Activated T-helper 2 cell treated with anti-CD3 and anti-CD28 coated beads, Interferon-gamma antibody, Interleukin-2, Interleukin-4, amounts not matched to agents 10 μg/mL and 5 μg/mL and 100 μg/mL, durations not matched to agents 14 hours and 24 hours and 36 hours (primary cell): ENCODE measurements around the gene GCM1. TPM values are rescaled to one million over a fixed set of nuclear protein-coding genes. Genes with fewer than 3 reads are reported as not detected.

Experiments
- DNase-seq: peaks from one replicate; pipeline ENCODE4 v3.0.0; 2021; ENCODE audit warnings: low spot score
- H3K27ac Mint-ChIP-seq: one replicate; pipeline ENCODE4 v1.8.0; 2021; ENCODE audit warnings: mixed read lengths
- H3K27me3 Mint-ChIP-seq: one replicate; pipeline ENCODE4 v1.8.0; 2021; ENCODE audit warnings: low read depth, mixed read lengths
- H3K36me3 Mint-ChIP-seq: one replicate; pipeline ENCODE4 v1.8.0; 2021; ENCODE audit warnings: low read depth, mixed read lengths
- H3K4me1 Mint-ChIP-seq: one replicate; pipeline ENCODE4 v1.8.0; 2021; ENCODE audit warnings: low read depth, mixed read lengths
- H3K4me3 Mint-ChIP-seq: one replicate; pipeline ENCODE4 v1.8.0; 2021; ENCODE audit warnings: low read depth, mild to moderate bottlenecking, moderate library complexity, mixed read lengths
- H3K9me3 Mint-ChIP-seq: one replicate; pipeline ENCODE4 v1.8.0; 2021; ENCODE audit warnings: mixed read lengths
- intact Hi-C: fragments of 100-400 bp; cut with micrococcal nuclease; formaldehyde crosslinking; loops from one replicate; pipeline ENCODE4 v1.15.1; 2023
- total RNA-seq: library from RNA; stranded (reverse); gene quantifications from 2 replicates; pipeline ENCODE4 v1.2.3, GENCODE V29; 2022

The GCM1 gene
- total RNA-seq, 1 donor from 2014 or later, result not detected

- H3K27me3 Mint-ChIP-seq, result peaks cover 14% of the 10 kb centered on the region
- no peaks in the 10 kb centered on the region for H3K9me3 Mint-ChIP-seq
- H3K36me3 Mint-ChIP-seq, result no peaks in the 10 kb centered on the region
- H3K4me3 Mint-ChIP-seq, result no peak overlapping the region
- intact Hi-C loops, result no loop called here
- no peak overlapping the region for H3K27ac Mint-ChIP-seq
- no peak for DNase-seq
- H3K4me1 Mint-ChIP-seq, result no peaks in the 10 kb centered on the region
These were observed 5.8 kb downstream of the GCM1 start for GRCh38 chr6:53142810-53143209.

- H3K4me1 Mint-ChIP-seq, result no peaks in the 10 kb centered on the region
- no peak overlapping the region for H3K27ac Mint-ChIP-seq
- no peak for DNase-seq
- H3K9me3 Mint-ChIP-seq, result no peaks in the 10 kb centered on the region
- intact Hi-C loops, result no loop called here
- peaks cover 12% of the 10 kb centered on the region for H3K27me3 Mint-ChIP-seq
- H3K36me3 Mint-ChIP-seq, result no peaks in the 10 kb centered on the region
- no peak overlapping the region for H3K4me3 Mint-ChIP-seq
These were observed 8.7 kb downstream of the GCM1 start for GRCh38 chr6:53139841-53140413.

- intact Hi-C loops, result no loop called here
- Mint-ChIP-seq H3K4me3 (no peak overlapping the region), H3K27ac (no peak overlapping the region), H3K4me1 (peaks cover 2% of the 10 kb centered on the region), H3K36me3 (no peaks in the 10 kb centered on the region), H3K27me3 (peaks cover 9% of the 10 kb centered on the region), H3K9me3 (no peaks in the 10 kb centered on the region)
- DNase-seq, result no peak
These were observed 12.5 kb downstream of the GCM1 start for GRCh38 chr6:53136000-53136609.

DNA sequence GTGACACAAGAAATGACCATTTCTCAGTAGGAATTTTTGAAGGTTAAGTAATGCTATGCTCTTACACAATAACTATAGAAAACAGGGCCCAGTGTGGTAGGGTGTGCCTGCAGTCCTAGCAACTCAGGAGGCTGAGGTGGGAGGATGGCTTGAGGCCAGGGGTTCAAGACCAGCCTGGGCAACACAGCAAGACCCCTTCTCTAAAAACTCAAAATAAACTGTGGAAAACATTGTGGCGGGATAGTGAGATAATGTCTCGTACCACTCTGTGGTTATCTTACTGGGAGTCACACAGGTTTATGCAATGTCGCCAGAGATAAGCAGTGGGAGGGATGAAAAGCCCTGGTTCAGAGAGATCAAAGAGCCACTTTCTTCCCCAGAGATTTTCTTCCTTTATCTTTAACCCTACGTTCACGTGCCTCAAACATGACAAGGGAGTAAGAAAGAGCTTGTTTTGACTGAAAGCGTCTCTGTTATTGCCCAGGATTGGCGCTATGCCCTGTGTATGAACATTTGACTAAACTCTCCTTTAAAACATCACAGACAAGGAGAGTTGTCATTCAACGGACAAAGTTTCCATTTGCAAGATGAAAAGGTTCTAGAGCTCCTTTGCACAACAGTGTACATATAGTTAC lies 13.9 kb downstream of the GCM1 start:
- Mint-ChIP-seq H3K27ac (no peak overlapping the region), H3K36me3 (no peaks in the 10 kb centered on the region), H3K27me3 (peaks cover 8% of the 10 kb centered on the region), H3K9me3 (no peaks in the 10 kb centered on the region), H3K4me3 (no peak overlapping the region), H3K4me1 (peaks cover 2% of the 10 kb centered on the region)
- no peak for DNase-seq
- intact Hi-C loops, result no loop called here

DNA sequence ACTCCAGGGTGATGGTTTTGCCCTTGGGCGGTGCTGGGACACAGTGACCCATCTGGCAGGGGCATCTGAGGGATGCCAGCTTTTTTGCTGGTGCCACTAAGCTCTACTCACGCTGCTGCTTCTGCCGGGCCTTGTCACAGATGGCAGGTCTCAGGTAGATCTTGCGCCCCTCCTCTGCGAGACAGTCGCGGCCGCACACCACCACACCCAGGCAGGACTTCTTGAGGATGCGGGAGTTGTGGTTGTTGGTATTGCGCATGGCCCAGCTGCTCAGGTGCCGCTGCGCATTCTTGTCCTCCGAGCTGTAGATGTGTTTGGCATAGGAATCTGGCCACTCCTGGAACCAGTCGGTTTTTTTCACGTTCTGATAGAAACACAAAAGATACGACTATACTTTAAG lies 14.7 kb downstream of the GCM1 start:
- Mint-ChIP-seq H3K4me3 (no peak overlapping the region), H3K9me3 (no peaks in the 10 kb centered on the region), H3K4me1 (peaks cover 2% of the 10 kb centered on the region), H3K27ac (no peak overlapping the region), H3K36me3 (no peaks in the 10 kb centered on the region), H3K27me3 (peaks cover 10% of the 10 kb centered on the region)
- DNase-seq, result no peak
- intact Hi-C loops, result no loop called here

GRCh38 chr6:53130569-53131290 lies 17.9 kb downstream of the GCM1 start:
- Mint-ChIP-seq H3K9me3 (no peaks in the 10 kb centered on the region), H3K27me3 (peaks cover 24% of the 10 kb centered on the region), H3K4me1 (peaks cover 2% of the 10 kb centered on the region), H3K4me3 (no peak overlapping the region), H3K36me3 (no peaks in the 10 kb centered on the region), H3K27ac (no peak overlapping the region)
- intact Hi-C loops, result no loop called here
- no peak for DNase-seq

- no peak overlapping the region for H3K27ac Mint-ChIP-seq
- no peak overlapping the region for H3K4me3 Mint-ChIP-seq
- intact Hi-C loops, result no loop called here
- H3K4me1 Mint-ChIP-seq, result no peaks in the 10 kb centered on the region
- no peaks in the 10 kb centered on the region for H3K9me3 Mint-ChIP-seq
- H3K27me3 Mint-ChIP-seq, result peaks cover 29% of the 10 kb centered on the region
- no peak for DNase-seq
- H3K36me3 Mint-ChIP-seq, result no peaks in the 10 kb centered on the region
These were observed 19.8 kb downstream of the GCM1 start for GRCh38 chr6:53128842-53129241.

DNA sequence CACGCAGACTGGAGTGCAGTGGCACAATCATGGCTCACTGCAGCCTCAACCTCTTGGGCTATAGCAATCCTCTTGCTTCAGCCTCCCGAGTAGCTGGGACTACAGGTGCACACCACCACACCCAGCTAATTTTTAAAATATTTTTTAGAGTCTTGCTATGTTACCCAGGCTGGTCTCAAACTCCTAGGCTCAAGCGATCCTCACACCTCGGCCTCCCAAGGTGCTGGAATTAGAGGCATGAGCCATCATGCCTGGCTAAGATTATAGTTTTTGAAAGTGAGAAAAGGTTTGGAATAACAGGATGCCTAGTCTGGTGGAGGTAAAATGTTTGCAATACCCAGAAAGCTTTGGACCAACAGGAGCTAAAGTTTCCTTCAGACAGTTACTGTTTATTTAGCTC lies 23.4 kb downstream of the GCM1 start:
- no peak overlapping the region for H3K4me3 Mint-ChIP-seq
- intact Hi-C loops, result no loop called here
- no peak for DNase-seq
- no peaks in the 10 kb centered on the region for H3K4me1 Mint-ChIP-seq
- H3K36me3 Mint-ChIP-seq, result no peaks in the 10 kb centered on the region
- no peak overlapping the region for H3K27ac Mint-ChIP-seq
- peaks cover 34% of the 10 kb centered on the region for H3K27me3 Mint-ChIP-seq
- no peaks in the 10 kb centered on the region for H3K9me3 Mint-ChIP-seq

- Mint-ChIP-seq H3K27ac (no peak overlapping the region), H3K4me3 (no peak overlapping the region), H3K27me3 (peaks cover 33% of the 10 kb centered on the region), H3K4me1 (no peaks in the 10 kb centered on the region), H3K36me3 (no peaks in the 10 kb centered on the region), H3K9me3 (no peaks in the 10 kb centered on the region)
- no peak for DNase-seq
- intact Hi-C loops, result no loop called here
These were observed 24.4 kb downstream of the GCM1 start for GRCh38 chr6:53124131-53124800.

DNA sequence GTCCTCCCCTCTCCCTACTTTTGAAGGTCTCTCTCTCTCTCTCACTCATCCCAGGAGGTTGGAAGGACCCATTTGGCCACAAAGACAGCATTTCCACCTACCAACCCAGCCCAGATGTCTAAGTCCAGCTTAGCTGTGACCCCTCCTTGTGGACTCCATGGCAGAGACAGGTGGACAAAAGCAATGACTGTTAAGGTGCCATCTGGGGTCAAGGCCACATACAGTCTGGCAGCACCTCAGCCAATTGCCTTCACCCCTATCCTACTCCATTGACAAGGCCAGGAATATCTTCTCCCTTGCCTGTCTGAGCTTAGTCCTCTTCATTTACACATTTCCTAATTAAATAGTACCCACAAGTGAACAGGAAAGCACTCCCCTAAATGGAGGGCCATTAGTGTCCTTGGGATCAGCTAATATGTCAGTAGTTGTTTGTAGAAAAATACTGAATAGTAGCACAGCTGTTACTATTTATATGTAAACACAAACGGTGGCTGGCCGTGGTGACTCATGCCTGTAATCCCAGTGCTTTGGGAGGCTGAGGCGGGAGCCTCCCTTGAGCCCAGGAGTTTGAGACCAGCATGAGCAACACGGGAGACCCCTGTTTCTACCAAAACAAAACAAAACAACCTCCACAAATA lies 28.8 kb downstream of the GCM1 start:
- DNase-seq, result no peak
- no peak overlapping the region for H3K27ac Mint-ChIP-seq
- no peaks in the 10 kb centered on the region for H3K9me3 Mint-ChIP-seq
- H3K4me3 Mint-ChIP-seq, result no peak overlapping the region
- no peaks in the 10 kb centered on the region for H3K4me1 Mint-ChIP-seq
- H3K27me3 Mint-ChIP-seq, result peaks cover 15% of the 10 kb centered on the region
- no peaks in the 10 kb centered on the region for H3K36me3 Mint-ChIP-seq
- intact Hi-C loops, result no loop called here

DNA sequence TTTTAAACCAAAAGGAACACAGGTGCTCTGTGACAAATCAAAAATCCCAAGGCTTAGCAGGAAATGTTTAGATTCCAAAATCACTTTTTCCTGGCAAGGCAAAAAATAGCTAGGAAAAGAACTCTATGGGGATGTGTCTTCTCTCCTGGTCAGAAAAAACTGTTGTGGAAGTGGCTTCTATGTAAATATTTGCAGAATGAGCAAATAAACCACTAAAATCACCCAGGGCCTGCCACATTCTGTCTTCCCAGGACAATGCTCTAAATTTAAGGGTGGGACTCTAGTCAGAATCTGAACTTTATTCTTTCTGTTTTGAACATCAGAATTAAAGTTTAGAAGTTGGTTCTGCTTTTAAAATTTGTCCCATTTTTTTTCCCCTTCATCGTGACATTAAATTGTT lies 29.3 kb downstream of the GCM1 start:
- H3K4me3 Mint-ChIP-seq, result no peak overlapping the region

DNA sequence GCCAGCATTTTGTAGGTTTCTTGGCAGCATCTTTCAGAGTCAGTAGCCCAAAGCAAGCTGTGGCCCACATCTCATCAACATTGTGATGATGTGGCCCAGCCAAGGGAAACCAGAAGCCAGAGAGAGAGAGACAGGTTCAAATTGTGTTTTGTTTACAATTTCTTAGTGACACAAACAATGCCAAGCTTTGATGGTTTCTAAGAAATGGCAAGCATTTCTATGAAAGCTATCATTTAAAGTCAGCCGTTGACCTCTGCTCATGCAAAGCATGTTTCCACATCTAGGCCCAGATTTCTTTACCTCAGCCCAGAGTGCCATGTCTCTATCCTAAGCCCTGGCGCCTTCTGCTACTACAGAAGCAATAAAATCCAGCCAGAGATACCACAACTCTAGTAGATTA lies 32.9 kb downstream of the GCM1 start:
- Mint-ChIP-seq H3K27ac (no peak overlapping the region), H3K36me3 (no peaks in the 10 kb centered on the region), H3K27me3 (peaks cover 18% of the 10 kb centered on the region), H3K4me3 (no peak overlapping the region), H3K9me3 (no peaks in the 10 kb centered on the region), H3K4me1 (peaks cover 4% of the 10 kb centered on the region)
- no peak for DNase-seq
- intact Hi-C loops, result no loop called here

More for the DNA sequence above, 29.3 kb downstream of the GCM1 start:
- no peak for DNase-seq
- no peak overlapping the region for H3K27ac Mint-ChIP-seq
- no peaks in the 10 kb centered on the region for H3K9me3 Mint-ChIP-seq
- no peaks in the 10 kb centered on the region for H3K4me1 Mint-ChIP-seq
- peaks cover 13% of the 10 kb centered on the region for H3K27me3 Mint-ChIP-seq
- no peaks in the 10 kb centered on the region for H3K36me3 Mint-ChIP-seq
- intact Hi-C loops, result no loop called here
